ENCODE measurements around the gene DGKA. TPM values are rescaled to one million over a fixed set of nuclear protein-coding genes. Genes with fewer than 3 reads are reported as not detected.
"Not testable (repeated sequence)": the region's sequence is repeated elsewhere in the genome, so short reads cannot be mapped to it uniquely, and the experiment has no call there.

DGKA gene
- total RNA-seq, 1 donor from 2014 or later: 48.6 TPM

DNA sequence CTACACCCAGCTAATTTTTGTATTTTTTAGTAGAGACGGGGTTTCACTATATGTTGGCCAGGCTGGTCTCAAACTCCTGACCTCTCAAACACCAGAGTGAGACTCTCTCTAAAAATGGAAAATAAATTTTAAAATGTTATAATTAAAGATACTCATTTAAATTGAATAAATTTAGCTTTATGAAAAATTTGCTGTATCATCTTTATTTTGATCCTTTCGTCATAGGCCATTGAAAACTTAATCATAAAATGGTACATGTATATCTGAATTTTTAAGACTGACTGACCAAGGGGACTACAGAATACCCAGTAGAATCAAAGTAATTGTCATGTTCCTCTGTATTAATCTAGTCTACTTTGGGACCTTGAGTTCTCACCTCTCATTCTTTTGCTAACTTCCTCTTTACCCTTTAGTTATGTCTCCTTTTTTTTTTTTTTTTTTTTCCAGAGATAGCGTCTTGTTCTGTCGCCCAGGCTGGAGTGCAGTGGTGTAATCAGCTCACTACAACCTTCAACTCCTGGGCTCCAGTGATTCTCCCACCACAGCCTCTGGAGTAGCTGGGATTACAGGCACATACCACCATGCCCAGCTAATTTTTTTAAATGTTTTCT, 52.4 kb downstream of the DGKA start:
- Histone ChIP-seq H3K27ac (no peak overlapping the region), H3K4me1 (no peaks in the 10 kb centered on the region), H3K27me3 (no peaks in the 10 kb centered on the region), H3K9me3 (no peaks in the 10 kb centered on the region), H3K36me3 (peaks cover 43 to 55% of the 10 kb centered on the region in 2 donors), H3K4me3 (no peak overlapping the region)
- no peak for DNase-seq (ENCODE audit: low spot score in 2 of 2)
- TF ChIP-seq, protein P1, sequence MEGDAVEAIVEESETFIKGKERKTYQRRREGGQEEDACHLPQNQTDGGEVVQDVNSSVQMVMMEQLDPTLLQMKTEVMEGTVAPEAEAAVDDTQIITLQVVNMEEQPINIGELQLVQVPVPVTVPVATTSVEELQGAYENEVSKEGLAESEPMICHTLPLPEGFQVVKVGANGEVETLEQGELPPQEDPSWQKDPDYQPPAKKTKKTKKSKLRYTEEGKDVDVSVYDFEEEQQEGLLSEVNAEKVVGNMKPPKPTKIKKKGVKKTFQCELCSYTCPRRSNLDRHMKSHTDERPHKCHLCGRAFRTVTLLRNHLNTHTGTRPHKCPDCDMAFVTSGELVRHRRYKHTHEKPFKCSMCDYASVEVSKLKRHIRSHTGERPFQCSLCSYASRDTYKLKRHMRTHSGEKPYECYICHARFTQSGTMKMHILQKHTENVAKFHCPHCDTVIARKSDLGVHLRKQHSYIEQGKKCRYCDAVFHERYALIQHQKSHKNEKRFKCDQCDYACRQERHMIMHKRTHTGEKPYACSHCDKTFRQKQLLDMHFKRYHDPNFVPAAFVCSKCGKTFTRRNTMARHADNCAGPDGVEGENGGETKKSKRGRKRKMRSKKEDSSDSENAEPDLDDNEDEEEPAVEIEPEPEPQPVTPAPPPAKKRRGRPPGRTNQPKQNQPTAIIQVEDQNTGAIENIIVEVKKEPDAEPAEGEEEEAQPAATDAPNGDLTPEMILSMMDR (IDR thresholded peaks at IDR 0.05): no peak
- intact Hi-C loops (cut with DNase I): no loop called here

DNA sequence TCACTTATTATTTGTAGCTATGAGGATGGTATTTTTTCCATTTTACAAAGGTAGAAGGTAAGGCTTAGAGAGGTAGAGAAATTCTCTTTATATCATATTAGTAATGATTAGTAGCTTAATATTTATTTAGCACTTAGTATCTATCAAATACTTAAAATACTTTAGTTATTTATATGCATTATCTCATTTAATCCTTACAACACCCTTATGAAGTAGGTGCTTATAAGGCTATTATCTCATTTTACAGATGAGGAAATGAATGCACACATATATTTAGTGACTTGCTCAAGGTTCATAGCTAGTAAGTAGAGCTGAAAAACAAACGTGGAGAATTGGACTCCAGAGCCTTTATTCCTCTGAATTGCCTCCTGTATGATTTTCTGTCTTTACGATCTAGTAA, 53.9 kb downstream of the DGKA start:
- DNase-seq (ENCODE audit: low spot score in 2 of 2): no peak
- no peaks in the 10 kb centered on the region for H3K9me3 ChIP-seq
- H3K27me3 ChIP-seq: no peaks in the 10 kb centered on the region
- H3K27ac ChIP-seq: no peak overlapping the region
- H3K4me3 ChIP-seq: no peak overlapping the region
- H3K4me1 ChIP-seq: no peaks in the 10 kb centered on the region
- intact Hi-C loops (cut with DNase I): no loop called here
- TF ChIP-seq, protein P1 (IDR thresholded peaks at IDR 0.05): no peak
- peaks cover 55 to 69% of the 10 kb centered on the region in 2 donors for H3K36me3 ChIP-seq

DNA sequence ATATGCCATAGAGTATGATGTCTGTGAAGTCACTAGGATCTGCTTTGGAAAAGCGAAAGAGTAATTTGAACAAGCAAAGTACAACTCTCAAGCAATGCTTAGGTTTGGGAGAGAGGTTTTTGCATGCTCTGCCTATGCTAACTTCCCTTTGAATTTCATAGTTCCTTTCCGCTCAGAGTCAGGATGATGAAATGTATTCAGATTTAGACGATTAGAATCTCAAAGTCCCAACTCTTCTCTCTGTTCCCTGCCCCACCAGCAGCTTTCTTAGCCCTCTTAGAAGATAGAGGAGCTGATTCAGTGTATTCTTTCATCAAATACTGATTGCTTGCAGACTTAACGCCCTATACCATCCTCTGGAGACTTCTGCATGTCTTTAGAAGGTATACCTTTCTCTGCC, 54.4 kb downstream of the DGKA start:
- Histone ChIP-seq H3K36me3 (peaks cover 60 to 73% of the 10 kb centered on the region in 2 donors), H3K4me1 (no peaks in the 10 kb centered on the region), H3K27ac (no peak overlapping the region), H3K4me3 (no peak overlapping the region), H3K27me3 (no peaks in the 10 kb centered on the region), H3K9me3 (no peaks in the 10 kb centered on the region)
- no peak for DNase-seq (ENCODE audit: low spot score in 2 of 2)
- TF ChIP-seq, protein P1 (IDR thresholded peaks at IDR 0.05): no peak
- intact Hi-C loops (cut with DNase I): no loop called here

DNA sequence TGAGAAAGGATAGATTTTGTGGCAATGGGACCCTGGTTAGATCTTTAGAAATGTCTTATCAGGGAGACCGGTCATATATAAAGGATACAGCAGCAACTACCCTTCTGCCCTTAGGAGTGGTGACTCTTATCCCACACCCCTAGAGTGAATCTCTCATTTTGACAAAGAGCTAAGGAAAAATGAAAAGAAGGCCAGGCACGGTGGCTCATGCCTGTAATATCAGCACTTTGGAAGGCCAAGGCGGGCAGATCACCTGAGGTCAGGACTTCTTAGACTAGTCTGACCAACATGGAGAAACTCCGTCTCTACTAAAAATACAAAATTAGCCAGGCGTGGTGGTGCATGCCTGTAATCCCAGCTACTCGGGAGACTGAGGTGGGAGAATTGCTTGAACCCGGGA, 55.0 kb downstream of the DGKA start:
- H3K4me3 ChIP-seq; intact Hi-C loops (cut with DNase I); H3K27me3 ChIP-seq; H3K4me1 ChIP-seq; DNase-seq (ENCODE audit: low spot score in 2 of 2); H3K9me3 ChIP-seq; H3K27ac ChIP-seq: not testable (repeated sequence)
- peaks cover 65 to 73% of the 10 kb centered on the region in 2 donors for H3K36me3 ChIP-seq

DNA sequence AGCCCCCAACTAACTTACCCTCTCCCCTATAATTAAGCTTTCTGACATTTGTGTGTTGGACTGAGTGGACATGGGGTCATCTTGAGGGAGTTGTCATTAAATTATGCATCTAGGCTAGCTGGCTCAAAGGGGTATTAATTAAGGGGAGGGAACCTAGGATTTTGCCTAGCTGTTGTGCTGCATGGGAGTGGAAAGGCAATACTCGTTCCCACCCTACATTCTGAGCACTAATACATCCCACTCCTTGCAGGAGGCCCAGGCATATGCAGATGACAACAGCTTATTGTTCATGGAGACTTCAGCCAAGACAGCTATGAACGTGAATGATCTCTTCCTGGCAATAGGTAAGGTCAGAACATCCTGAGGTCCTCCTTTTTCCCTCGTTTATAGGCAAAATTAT, 60.1 kb downstream of the DGKA start:
- no peaks in the 10 kb centered on the region for H3K9me3 ChIP-seq
- TF ChIP-seq, protein P1 (IDR thresholded peaks at IDR 0.05): no peak
- H3K4me1 ChIP-seq: no peaks in the 10 kb centered on the region
- H3K27me3 ChIP-seq: no peaks in the 10 kb centered on the region
- intact Hi-C loops (cut with DNase I): no loop called here
- peaks cover 64 to 83% of the 10 kb centered on the region in 2 donors for H3K36me3 ChIP-seq
- no peak overlapping the region for H3K4me3 ChIP-seq
- DNase-seq (ENCODE audit: low spot score in 2 of 2): no peak
- no peak overlapping the region for H3K27ac ChIP-seq

DNA sequence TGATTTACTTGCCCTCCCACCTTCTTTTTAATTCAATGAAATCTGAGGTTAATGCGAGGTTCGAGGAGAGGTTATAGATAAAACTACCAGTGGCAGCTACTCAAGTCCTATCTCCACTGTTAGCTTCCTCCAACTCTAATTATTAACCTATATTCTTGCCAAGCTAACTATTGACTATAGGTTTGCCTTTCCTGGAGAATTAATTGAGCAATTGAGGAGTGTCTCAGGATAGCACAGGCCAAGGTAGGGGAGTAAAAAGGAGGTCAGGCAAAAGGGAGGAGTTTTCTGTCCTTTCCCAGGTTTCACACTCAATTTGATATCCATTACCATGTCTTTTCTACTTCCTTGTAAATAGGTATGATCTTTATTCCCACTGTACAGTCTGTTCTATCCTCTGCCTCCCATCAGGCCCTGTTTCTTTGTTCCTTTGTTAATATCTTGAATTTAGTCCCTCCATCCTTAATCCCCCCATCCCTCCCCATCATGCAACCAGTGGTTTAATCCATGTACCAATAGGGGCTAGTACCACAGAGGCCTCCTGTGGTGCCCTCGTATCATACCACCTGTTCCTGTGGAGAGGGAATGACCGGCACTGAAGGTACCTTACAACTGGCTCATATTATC, 62.4 kb downstream of the DGKA start:
- no peak overlapping the region for H3K27ac ChIP-seq
- H3K4me3 ChIP-seq: no peak overlapping the region
- DNase-seq (ENCODE audit: low spot score in 2 of 2): no peak
- H3K27me3 ChIP-seq: no peaks in the 10 kb centered on the region
- peaks cover 52 to 61% of the 10 kb centered on the region in 2 donors for H3K36me3 ChIP-seq
- intact Hi-C loops (cut with DNase I): no loop called here
- peaks cover 0 to 5% of the 10 kb centered on the region in 2 donors for H3K4me1 ChIP-seq
- no peaks in the 10 kb centered on the region for H3K9me3 ChIP-seq
- TF ChIP-seq, protein P1 (IDR thresholded peaks at IDR 0.05): no peak

All from ascending aorta (tissue), 2 donors.